GM21390 (cell line): ENCODE results near the gene MINK1.
"Not testable (repeated sequence)": the region's sequence is repeated elsewhere in the genome, so short reads cannot be mapped to it uniquely, and the experiment has no call there.

Source experiments
- ATAC-seq: cut with Tn5 transposase; IDR thresholded peaks from one replicate; pipeline ENCODE4 v1.9.1; 2021; ENCODE audit not compliant: unreplicated experiment

Gene MINK1

GRCh38 chr17:4869058-4869998, 36.2 kb downstream of the MINK1 start:
- not testable (repeated sequence) for ATAC-seq

GRCh38 chr17:4870855-4871254, 37.7 kb downstream of the MINK1 start:
- ATAC-seq, result no peak

- no peak for ATAC-seq
Observed at GRCh38 chr17:4872786-4873185, 39.6 kb downstream of the MINK1 start.

- no peak for ATAC-seq
Observed at GRCh38 chr17:4877089-4877488, 43.9 kb downstream of the MINK1 start.

GRCh38 chr17:4879601-4880000, 46.5 kb downstream of the MINK1 start:
- ATAC-seq, result no peak

GRCh38 chr17:4880857-4881256, 47.7 kb downstream of the MINK1 start:
- no peak for ATAC-seq

- no peak for ATAC-seq
Observed at GRCh38 chr17:4881761-4882555, 48.8 kb downstream of the MINK1 start.

GRCh38 chr17:4884489-4884888, 51.3 kb downstream of the MINK1 start:
- ATAC-seq, result no peak

- ATAC-seq, result no peak
Observed at GRCh38 chr17:4886830-4887229, 53.7 kb downstream of the MINK1 start.

- no peak for ATAC-seq
Observed at GRCh38 chr17:4887581-4887980, 54.4 kb downstream of the MINK1 start.

GRCh38 chr17:4891411-4892410, 58.6 kb downstream of the MINK1 start:
- no peak for ATAC-seq

- no peak for ATAC-seq
Observed at GRCh38 chr17:4892499-4893221, 59.5 kb downstream of the MINK1 start.

- ATAC-seq, result no peak
Observed at GRCh38 chr17:4893272-4893671, 60.1 kb downstream of the MINK1 start.

- ATAC-seq, result no peak
Observed at GRCh38 chr17:4893721-4894560, 60.8 kb downstream of the MINK1 start.

GRCh38 chr17:4895121-4895520, 62.0 kb downstream of the MINK1 start:
- ATAC-seq, result no peak

GRCh38 chr17:4895657-4896331, 62.7 kb downstream of the MINK1 start:
- no peak for ATAC-seq

- no peak for ATAC-seq
Observed at GRCh38 chr17:4896332-4897197, 63.4 kb downstream of the MINK1 start.
